Measurements from ENCODE around the gene DLK1.

DLK1 gene

DNA sequence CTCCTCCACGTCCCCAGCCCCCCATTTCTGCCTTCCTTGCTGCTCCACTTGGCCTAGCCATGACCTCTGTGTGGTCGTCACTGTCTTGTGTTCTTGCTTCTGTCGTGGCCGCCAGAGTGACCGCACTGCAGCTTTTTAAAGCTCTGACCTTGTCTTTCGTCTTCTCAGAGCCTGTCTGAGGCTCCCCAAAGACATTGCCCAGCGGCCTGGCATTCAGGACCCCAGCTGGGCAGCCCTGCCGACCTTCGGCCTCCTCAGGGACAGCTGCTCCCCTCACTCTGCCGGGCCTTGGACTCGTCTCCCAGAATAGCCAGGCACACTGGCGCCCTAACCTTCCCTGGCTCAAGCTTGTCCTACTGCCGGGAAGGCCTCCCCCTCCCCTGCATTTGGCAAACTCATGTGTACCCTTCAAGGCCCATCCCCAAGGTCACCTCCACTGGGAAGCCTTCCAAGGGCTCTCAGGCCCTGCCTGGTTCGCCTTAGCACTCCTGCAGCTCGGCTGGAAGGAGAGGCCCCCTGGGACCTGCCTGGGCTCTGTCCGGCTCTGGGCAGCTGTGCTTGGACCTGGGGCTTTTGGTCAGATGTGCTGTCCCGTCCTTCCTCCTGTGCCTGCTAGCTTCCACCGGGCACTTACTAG is 15.7 kb upstream of the DLK1 start:
- DNase-seq (ENCODE audit: low read depth, low spot score): no peak
- no peak overlapping the region for H3K4me3 ChIP-seq (ENCODE audit: low read length)

DNA sequence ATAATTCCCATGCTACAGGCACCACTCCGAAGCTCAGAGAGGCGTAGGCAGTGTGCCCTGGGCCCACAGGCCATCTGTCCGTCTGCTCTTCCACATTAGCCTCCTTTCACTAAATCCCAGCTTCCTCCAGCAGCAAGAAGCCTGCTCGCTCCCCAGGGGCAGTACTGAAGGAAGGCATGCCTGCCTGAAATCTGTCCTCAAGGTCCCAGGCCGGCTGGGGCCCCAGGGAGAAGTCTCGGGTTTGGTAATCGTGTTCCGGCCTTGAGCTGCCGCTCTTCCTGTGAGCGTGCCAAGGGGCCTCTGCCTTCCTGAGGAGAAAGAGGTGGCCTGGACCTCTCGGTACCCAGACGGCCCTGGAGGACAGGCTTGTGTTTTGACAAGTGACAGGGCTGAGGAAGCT is 15.2 kb upstream of the DLK1 start:
- DNase-seq (ENCODE audit: low read depth, low spot score): no peak
- no peak overlapping the region for H3K4me3 ChIP-seq (ENCODE audit: low read length)

DNA sequence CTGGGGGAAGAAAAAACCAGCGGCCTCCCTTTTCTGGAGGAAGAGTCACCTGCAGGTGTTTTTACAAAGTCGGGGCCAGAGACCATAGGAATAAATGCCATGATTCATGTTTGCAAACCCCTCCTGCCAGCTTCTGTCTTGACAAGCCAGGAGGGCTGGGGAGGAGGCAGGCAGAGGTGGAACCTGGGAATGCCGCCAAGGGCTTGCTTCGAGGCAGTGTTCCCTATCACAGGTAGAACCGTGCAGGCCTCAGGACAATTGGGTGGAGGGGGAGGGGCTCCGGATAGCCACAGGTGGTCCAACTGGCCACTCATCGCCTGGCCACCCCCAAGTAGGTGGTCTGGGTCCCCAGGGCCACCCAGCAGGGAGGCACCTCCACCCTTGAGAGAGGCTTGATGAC is 14.2 kb upstream of the DLK1 start:
- no peak for DNase-seq (ENCODE audit: low read depth, low spot score)
- H3K4me3 ChIP-seq (ENCODE audit: low read length): no peak overlapping the region

DNA sequence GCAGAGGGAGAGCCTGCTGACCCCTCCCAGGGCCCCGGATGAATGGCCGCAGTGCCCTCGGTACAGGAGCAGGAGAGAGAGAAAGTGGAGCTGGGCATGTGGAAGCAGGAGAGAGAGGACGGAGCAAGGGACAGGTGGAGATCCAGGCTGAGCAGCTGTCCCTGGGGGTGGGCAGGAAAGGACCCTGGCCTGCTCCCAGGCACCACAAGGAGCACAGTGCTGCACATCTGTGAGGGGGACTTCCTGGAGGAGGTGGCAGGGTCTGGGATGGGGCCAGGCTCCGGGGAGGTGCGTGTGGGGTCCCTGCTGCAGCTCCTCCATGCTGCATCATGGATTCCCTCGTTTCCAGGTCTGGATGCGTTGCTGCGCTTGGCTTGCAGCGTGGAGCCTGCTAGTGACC is 13.0 kb upstream of the DLK1 start:
- DNase-seq (ENCODE audit: low read depth, low spot score): no peak
- no peak overlapping the region for H3K4me3 ChIP-seq (ENCODE audit: low read length)

DNA sequence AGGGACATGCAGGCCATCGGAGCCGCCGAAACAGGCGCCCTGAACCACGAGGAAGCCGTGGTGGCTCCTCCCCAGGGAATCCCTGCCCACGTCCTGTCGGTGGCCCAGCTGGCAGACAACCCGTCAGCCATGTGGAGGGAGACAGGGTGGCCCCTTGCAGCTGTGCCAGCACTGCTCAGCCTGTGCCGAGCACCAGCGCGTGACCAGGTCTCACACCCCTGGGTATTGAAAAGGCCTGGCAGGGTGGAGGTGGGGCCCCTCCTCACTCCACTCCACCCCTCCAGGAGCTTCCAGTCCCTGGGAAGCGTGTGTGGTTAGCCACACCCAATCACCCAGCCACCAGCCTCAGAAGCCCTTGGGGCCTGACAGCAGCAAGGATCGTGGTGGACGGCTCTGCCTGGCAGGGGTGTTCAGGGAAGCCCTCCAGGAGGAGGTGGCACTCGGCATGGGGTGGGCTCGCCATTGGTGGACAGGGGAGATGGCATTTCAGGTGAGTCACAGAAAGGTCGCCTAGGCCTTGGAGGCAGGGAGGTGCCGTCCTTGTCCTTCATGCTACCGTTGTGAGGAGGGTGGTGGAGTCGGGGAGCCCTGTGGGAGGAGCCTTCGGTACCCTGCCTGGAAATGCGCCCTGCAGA is 12.3 kb upstream of the DLK1 start:
- peak; percentile 23 for DNase-seq (ENCODE audit: low read depth, low spot score)
- H3K4me3 ChIP-seq (ENCODE audit: low read length): no peak overlapping the region

DNA sequence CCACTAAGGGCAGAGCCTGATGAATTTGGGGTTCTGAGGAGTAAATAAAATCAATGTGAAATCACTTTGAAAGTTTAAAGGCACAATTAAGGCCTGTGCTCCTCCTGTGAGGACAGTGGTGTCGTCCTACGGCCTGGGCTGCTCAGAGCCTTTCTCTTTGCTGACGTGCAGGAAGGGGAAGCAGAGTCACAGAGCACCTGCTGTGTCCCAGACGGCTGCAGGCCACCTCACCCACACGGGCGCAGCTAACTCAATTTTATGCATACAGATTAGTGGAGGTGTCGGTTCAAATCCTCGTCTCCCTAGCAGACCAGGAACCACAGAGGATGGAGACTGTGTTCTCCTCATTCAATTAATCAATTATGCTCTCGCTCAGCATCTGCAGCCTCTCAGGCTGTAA is 11.4 kb upstream of the DLK1 start:
- no peak overlapping the region for H3K4me3 ChIP-seq (ENCODE audit: low read length)
- no peak for DNase-seq (ENCODE audit: low read depth, low spot score)

DNA sequence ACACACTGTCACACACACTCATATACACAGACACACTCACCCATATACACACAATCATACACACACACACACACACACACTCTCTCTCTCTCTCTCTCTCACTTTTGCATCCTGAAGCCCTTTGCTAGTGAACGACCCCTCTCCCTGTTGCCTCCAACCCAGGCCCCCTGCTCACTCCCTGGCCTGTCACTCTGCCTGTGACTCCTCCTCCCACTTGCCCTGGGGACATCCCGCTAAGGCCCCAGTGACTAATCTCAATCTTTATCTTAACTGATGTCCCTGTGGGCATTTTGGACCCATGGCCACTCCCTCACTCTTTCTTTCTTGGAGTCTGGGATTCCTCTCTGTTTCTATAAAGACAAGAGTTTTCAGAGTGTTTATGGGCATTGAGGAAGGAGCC is 10.9 kb upstream of the DLK1 start:
- no peak for DNase-seq (ENCODE audit: low read depth, low spot score)
- H3K4me3 ChIP-seq (ENCODE audit: low read length): no peak overlapping the region

DNA sequence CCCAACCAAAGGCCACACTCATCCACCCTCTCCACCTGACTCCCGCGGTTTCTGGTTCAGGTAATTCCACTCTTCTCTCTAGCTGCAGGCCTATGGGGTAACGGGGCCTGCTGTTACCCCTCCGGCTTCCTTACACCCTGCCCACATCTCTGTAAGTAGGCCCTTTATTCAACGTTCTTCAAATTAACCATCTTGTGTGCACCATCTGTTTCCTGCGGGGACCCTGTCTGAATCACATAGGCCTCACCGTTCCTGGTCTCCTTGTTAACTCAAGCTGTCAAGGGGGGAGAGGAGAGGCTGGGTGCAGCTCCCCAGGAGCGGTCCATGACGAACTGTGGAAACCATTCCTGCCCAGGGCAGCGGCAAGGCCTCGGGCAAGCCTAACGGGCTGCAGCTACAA is 9.3 kb upstream of the DLK1 start:
- DNase-seq (ENCODE audit: low read depth, low spot score): peak; percentile 73
- H3K4me3 ChIP-seq (ENCODE audit: low read length): no peak overlapping the region

DNA sequence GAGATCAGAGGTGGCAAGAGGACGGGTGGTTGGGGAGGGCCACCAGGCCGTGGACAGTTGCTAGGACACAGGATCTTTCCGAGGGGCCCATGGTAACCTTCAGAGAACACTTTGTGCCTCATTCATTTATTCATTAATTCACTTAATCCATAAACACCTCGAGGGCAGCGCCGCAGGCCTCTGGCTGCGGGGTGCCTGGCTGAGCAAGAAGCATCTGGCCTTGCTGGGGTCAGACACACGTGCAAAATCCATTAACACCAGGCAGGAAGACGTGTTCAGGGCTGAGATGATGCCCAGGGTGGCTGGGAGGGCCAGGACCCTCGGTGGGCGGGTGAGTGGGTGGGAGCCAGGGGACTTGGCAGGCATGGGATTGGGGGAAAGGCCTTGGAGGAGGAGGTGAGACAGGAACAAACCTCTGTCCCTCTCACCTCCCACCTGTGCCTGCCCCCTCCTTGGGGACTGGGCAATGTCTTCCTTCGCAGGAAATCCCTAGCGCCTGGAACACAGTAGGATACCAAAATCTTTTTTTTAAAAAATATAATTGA is 6.6 kb upstream of the DLK1 start:
- DNase-seq (ENCODE audit: low read depth, low spot score): no peak

DNA sequence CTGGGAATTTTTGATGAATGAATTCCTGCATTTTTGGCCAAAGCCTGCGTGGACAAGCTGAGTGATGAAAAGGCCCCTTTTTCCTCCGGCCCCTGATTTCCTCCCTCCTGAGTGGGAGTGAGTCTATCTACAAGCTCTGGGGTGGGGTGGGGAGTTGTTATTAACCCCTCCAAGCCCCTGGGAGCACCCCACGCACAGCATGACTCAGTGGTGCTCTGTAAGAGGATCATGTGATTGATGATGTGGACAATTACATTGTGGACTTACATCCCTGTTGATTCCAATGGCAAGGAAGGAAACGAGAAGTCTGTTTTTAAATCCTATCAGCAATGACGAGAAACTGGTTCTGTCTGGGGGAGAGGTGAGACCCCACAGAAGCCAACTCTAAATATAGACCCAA is 5.1 kb upstream of the DLK1 start:
- H3K4me3 ChIP-seq (ENCODE audit: low read length): no peak overlapping the region
- no peak for DNase-seq (ENCODE audit: low read depth, low spot score)

More for the DNA sequence above, 6.6 kb upstream of the DLK1 start:
- no peak overlapping the region for H3K4me3 ChIP-seq (ENCODE audit: low read length)

DNA sequence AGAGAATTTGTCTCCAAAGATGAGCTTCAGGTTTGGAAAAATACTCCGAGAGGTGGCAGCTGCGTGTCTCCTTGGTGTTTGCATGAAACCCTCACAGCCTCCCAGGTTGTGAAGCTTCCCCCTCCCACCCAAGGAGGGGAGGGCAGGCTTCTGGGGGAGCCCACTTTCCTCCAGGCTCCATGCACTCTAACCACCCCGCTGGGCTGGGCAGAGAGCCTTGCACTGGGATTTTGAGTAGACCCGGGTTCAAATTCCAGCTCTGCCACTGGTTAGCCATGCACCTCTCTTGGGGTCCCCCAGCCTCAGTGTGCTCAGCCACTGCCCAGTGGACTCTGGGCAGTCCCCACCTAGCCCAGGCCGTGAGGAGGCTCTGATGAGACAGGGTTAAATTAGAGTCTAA is 4.3 kb upstream of the DLK1 start:
- DNase-seq (ENCODE audit: low read depth, low spot score): no peak
- no peak overlapping the region for H3K4me3 ChIP-seq (ENCODE audit: low read length)

DNA sequence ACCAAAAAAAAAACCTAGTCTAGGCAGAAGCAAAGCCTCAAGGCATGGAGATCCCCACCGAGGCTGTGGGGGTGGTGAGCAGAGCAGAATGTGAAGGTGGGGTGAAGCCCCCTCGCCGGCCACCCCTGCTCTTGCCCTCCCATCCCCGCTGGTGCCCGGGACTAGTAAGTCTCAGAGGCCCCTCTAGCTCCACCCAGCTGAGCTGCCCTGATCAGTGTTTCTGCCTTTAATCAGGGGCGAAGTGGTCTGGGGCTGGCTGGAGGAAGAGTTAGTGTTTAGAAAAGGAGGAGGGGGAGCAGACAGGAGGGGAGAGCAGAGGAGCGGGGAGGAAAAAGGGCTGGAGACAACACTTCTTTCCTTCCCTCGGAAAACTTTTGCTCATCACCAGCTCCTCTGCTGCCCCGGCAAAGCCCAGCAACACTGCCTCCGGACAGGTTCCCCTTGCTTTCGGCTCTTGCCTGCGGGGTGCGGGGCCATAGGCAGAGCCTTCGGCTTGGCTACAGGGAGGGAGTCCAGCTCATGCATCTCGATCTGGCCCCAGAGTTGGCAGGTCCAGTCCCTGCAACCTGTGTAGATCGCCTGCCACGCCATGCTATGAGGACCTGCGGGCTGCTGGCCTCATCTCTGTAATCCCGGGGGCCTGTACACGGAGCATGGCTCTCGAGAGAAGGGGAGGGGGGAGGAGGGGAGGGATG is 3.4 kb upstream of the DLK1 start:
- no peak overlapping the region for H3K4me3 ChIP-seq (ENCODE audit: low read length)
- no peak for DNase-seq (ENCODE audit: low read depth, low spot score)

DNA sequence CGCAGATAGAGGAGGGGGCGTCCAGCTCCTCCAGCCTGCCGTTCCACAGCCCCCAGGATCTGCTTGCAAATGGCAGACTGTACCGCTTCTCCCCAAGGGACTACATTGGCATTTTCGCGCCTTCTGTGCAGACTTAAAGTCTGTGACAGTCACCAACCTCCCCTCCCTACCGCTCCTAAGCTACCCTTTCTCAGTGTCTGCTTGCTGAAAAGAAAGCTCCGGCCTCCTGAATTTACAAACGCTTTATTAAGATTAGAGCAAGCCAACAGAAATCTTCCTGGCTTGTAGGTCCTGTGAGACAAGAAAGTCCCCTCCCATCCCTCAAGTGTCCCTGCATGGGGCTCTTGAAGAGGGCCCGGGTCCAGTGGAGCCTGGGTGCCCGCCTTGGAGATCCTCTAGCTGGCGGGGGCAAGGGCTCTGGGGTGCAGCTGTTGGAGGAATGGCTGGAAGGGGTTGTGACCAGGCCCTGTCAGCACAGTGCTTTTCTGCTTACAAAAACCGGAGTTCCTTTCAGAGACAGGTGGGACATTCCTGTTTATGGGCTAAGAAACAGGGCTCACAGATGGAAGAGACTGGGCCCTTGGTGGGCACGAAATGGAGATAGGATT is 2.8 kb upstream of the DLK1 start:
- H3K4me3 ChIP-seq (ENCODE audit: low read length): no peak overlapping the region
- no peak for DNase-seq (ENCODE audit: low read depth, low spot score)

DNA sequence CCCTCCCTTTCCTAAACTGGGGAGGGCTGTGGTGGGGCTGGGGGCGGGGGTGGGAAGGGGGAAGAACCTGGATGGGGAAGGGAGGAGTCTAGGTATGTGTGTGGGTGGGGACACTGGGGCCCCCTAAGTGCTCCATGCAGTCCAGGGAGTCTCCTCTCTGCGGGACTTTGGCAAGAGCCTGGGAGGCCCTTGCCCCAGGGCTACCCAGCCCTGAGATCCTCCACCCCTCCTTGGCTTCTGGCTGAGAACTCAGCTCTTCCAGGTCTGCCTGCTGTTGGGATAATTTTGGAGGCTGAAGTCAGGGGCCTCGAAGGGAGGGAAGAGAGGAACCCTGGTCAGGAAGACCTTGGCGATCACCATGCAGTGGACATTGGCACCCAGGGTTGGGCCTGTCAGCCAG is 2.2 kb upstream of the DLK1 start:
- no peak for DNase-seq (ENCODE audit: low read depth, low spot score)
- H3K4me3 ChIP-seq (ENCODE audit: low read length): no peak overlapping the region

DNA sequence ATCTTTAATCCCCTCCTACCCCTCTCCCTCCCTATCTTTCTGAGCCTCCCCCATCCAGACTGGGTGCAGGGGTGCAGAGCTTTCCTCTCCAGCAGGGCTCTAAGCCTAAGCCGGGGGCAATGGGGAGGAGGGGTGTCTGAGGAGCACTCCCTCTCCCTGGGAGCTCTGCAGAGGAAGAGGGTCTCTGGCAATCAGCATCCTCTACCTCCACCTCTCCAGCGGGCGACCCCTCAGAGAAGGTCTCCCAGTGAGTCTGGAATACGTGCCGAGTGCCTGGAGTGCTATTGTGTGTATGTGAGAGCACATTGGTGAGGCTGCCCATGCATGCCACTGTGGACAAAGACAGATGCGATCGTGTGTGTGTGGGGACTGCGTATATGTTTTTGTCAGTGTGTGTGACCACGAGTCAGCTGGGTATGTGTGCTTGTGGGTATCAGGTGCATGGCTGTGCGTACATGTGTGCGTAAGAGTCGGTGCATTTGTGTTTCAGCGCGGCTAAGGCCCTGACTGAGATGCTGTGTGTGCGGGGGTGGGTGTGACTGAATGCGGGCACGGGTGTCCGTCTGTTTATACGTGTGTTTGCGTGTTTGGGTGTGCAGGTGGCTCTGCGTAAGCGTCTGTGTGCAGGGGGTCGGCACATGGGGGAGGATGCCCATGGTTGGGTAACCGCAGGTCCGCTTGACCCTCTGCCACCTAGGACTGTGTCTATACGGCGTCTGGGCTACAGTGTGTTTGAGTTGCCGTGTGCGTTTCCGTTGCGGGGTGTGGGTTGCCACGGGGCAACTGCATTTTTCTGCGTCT is 905 bp upstream of the DLK1 start:
- H3K4me3 ChIP-seq (ENCODE audit: low read length): no peak overlapping the region

DNA sequence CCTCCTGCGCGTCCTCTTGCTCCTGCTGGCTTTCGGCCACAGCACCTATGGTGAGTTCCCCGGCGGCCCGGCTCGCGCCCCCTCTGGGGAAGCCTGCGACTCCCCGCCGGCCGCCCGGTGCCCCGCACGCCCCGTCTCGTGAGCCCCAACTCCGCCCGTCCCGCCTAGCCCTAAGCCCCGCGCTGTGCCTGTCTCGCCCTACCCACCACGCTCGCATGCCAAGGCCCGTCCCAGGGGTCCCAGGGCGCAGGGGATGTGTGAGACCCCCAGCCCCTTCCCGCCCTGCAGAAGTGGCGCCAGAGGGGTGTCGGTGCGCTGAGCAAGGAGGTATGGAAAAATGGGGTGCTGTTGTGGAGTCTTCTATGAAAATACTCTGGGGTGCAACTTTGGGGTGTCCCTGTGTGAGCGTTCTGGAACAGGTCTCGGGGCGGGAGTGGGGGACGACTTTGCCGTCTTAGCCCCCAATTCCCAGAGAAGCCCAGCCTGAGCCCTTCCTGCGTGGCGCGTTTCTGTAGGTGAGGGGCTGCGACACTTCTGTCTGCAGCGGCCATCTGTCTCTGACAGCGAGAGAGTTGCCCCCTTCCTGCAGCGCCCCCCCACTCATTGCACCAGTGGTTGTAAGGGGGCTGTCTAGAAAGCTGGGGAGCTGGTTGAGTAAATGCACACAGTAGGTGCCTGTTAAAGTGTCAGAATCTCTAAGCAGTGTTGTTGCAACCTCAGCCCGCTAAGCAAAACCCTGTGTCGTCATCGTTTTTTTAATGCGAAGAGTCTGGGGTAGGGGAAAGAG is 587 bp downstream of the DLK1 start:
- no peak for DNase-seq (ENCODE audit: low read depth, low spot score)
- no peak overlapping the region for H3K4me3 ChIP-seq (ENCODE audit: low read length)

More for the DNA sequence above, 905 bp upstream of the DLK1 start:
- no peak for DNase-seq (ENCODE audit: low read depth, low spot score)

DNA sequence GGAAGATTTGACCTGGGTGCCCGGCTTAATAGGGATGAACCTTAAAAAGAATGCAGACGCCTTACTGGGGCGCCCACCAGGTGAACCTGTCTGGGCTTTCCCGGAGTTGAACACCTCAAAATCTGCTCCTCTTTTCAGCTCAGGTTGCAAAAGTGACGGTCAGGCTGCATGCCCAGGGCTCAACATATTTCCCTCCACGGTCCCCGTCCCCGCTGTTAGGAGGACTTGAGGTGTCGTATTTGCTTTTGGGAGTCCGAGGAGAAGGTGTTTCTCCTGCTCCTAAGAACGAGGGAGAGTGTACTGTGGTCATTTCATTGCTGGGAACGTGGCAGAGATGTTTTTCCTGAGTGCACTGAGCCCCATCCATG is 1.2 kb downstream of the DLK1 start:
- H3K4me3 ChIP-seq (ENCODE audit: low read length): no peak overlapping the region
- no peak for DNase-seq (ENCODE audit: low read depth, low spot score)

DNA sequence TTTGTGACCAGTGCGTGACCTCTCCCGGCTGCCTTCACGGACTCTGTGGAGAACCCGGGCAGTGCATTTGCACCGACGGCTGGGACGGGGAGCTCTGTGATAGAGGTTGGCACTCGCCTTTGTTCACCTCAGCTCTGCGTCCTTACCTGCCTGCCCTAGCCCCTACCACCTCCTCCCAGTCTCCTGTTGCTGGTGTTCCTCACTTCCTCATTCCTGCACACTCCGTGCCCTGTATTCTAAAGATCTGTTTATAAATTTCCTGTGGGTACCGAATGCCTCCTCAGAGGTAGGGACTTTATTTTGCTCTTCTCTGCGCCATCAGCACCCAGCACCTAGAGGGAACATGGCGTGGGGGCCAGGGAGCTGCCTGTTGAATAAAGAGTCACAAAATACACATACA is 2.3 kb downstream of the DLK1 start:
- H3K4me3 ChIP-seq (ENCODE audit: low read length): no peak overlapping the region
- DNase-seq (ENCODE audit: low read depth, low spot score): no peak

DNA sequence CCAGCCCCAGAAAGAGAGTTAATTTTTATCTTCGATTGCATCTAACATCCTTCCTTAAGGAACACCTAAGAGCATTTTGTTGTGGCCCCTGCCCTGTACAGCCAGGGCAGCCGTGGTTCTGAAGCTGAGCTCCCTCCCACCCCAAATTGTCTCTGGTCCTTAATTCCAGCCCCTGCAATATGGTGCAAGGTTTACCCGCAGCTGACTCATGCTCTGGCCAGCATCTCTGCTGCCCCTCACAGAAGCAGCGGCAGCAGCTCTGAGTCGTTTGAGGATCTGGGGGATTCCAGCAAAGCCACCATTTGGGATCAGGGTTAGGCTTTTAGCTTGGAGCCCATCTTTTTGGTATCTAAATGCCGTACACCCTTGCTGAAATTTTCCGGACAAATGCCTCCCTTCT is 3.3 kb downstream of the DLK1 start:
- DNase-seq (ENCODE audit: low read depth, low spot score): no peak
- H3K4me3 ChIP-seq (ENCODE audit: low read length): no peak overlapping the region

Measured in Jurkat, Clone E6-1 (cell line).